Measurements from ENCODE around the gene PMF1. TPM values are rescaled to one million over a fixed set of nuclear protein-coding genes. Genes with fewer than 3 reads are reported as not detected.

Gene PMF1
- total RNA-seq, 4 donors from 2014 or later, result 39.9 to 52.8 (median 43.6) TPM

- peaks cover 0 to 28% (median 0%) of the 10 kb centered on the region in 3 donors for H3K36me3 ChIP-seq
- H3K4me1 ChIP-seq, result no peaks in the 10 kb centered on the region
- no peaks in the 10 kb centered on the region for H3K27me3 ChIP-seq
- H3K4me3 ChIP-seq, result no peak overlapping the region
- no peak overlapping the region for H3K27ac ChIP-seq
- TF ChIP-seq POLR2A (IDR thresholded peaks at IDR 0.05) (no peak), CTCF (IDR thresholded peaks at IDR 0.05) (no peak)
- H3K9me3 ChIP-seq, result no peaks in the 10 kb centered on the region
- no peak for DNase-seq
These were observed 15.7 kb downstream of the PMF1 start for GRCh38 chr1:156228501-156228900.

- TF ChIP-seq POLR2A (IDR thresholded peaks at IDR 0.05) (no peak), CTCF (IDR thresholded peaks at IDR 0.05) (no peak)
- Histone ChIP-seq H3K9me3 (no peaks in the 10 kb centered on the region), H3K27ac (no peak overlapping the region), H3K4me3 (no peak overlapping the region), H3K36me3 (peaks cover 0 to 38% (median 0%) of the 10 kb centered on the region in 3 donors), H3K4me1 (no peaks in the 10 kb centered on the region), H3K27me3 (no peaks in the 10 kb centered on the region)
- DNase-seq, result no peak
These were observed 17.1 kb downstream of the PMF1 start for GRCh38 chr1:156229809-156230472.

- H3K4me3 ChIP-seq, result no peak overlapping the region
- TF ChIP-seq CTCF (IDR thresholded peaks at IDR 0.05), result no peak
- no peak for TF ChIP-seq POLR2A (IDR thresholded peaks at IDR 0.05)
- H3K4me1 ChIP-seq, result no peaks in the 10 kb centered on the region
- no peak for DNase-seq
- H3K36me3 ChIP-seq, result peaks cover 0 to 41% (median 0%) of the 10 kb centered on the region in 3 donors
- no peak overlapping the region for H3K27ac ChIP-seq
- no peaks in the 10 kb centered on the region for H3K9me3 ChIP-seq
- no peaks in the 10 kb centered on the region for H3K27me3 ChIP-seq
These were observed 17.6 kb downstream of the PMF1 start for GRCh38 chr1:156230473-156230837.

GRCh38 chr1:156232201-156232894 is 19.5 kb downstream of the PMF1 start:
- Histone ChIP-seq H3K9me3 (no peaks in the 10 kb centered on the region), H3K4me3 (no peak overlapping the region), H3K27ac (no peak overlapping the region), H3K27me3 (no peaks in the 10 kb centered on the region), H3K4me1 (no peaks in the 10 kb centered on the region), H3K36me3 (peaks cover 0 to 52% (median 0%) of the 10 kb centered on the region in 3 donors)
- no peak for DNase-seq
- TF ChIP-seq CTCF (IDR thresholded peaks at IDR 0.05), result no peak
- no peak for TF ChIP-seq POLR2A (IDR thresholded peaks at IDR 0.05)

GRCh38 chr1:156233426-156234127 is 20.8 kb downstream of the PMF1 start:
- Histone ChIP-seq H3K27me3 (no peaks in the 10 kb centered on the region), H3K27ac (no peak overlapping the region), H3K4me3 (no peak overlapping the region), H3K9me3 (no peaks in the 10 kb centered on the region), H3K4me1 (no peaks in the 10 kb centered on the region), H3K36me3 (peaks cover 0 to 61% (median 0%) of the 10 kb centered on the region in 3 donors)
- DNase-seq, result no peak
- TF ChIP-seq POLR2A (IDR thresholded peaks at IDR 0.05) (no peak), CTCF (IDR thresholded peaks at IDR 0.05) (no peak)
